A549 (cell line): ENCODE measurements around the gene HMX2. TPM values are rescaled to one million over a fixed set of nuclear protein-coding genes. Genes with fewer than 3 reads are reported as not detected.

Experiments used
- ATAC-seq, 2 experiments: fragments of 200-7000 bp in 1 of 2; fragments of >200 bp in 1 of 2; cut with Nextera tagmentation in 1 of 2; cut with Tn5 transposase in 1 of 2; 3 replicates each; pipeline versions ENCODE4 v1.8.0 to v1.9.1; 2018 to 2020; ENCODE audit warnings: mild to moderate bottlenecking in 1 of 2, moderate library complexity in 1 of 2
- CTCF ChIA-PET: fragments of 300-600 bp; sonication (Branson Sonifier 250); formaldehyde crosslinking; extraction: SDS; loops from one replicate; lab custom pipeline; 2021; ENCODE audit warnings: antibody characterized with exemption, inconsistent platforms; lab: Yijun Ruan, JAX
- POLR2A ChIA-PET: fragments of 350-600 bp; formaldehyde crosslinking; extraction: SDS; loops from one replicate; lab custom pipeline; 2021; ENCODE audit warnings: antibody characterized with exemption, inconsistent platforms; lab: Yijun Ruan, JAX
- DNase-seq, 2 experiments: peaks; one replicate each; pipeline versions ENCODE4 v3.0.0 to v3.0.0-alpha.2; 2011 to 2016; ENCODE audit warnings: low read depth in 1 of 2, low spot score in 1 of 2
- FAIRE-seq: peaks from 2 replicates; lab custom pipeline; 2011; peaks lifted over from hg19 to GRCh38; lab: Jason Lieb, UNC
- H3K27ac ChIP-seq, 2 experiments: fragments of >200 bp; sonication (Bioruptor Twin); formaldehyde crosslinking; 3 replicates each; pipeline ENCODE4 v1.5.1; 2016 to 2017
- H3K4me1 ChIP-seq: fragments of >200 bp; sonication (Bioruptor Twin); formaldehyde crosslinking; 3 replicates; pipeline ENCODE4 v1.6.1; 2016
- H3K4me2 ChIP-seq: fragments of >200 bp; sonication (Bioruptor Twin); formaldehyde crosslinking; 3 replicates; pipeline ENCODE4 v1.6.1; 2016
- H3K4me3 ChIP-seq: fragments of >200 bp; sonication (Bioruptor Twin); formaldehyde crosslinking; 3 replicates; pipeline ENCODE4 v1.5.1; 2016
- H3K9me3 ChIP-seq: fragments of >200 bp; sonication (Bioruptor Twin); formaldehyde crosslinking; 3 replicates; pipeline ENCODE4 v1.6.1; 2016
- ATOH8 ChIP-seq: fragments of 250-450 bp; sonication (Bioruptor Pico); IDR thresholded peaks from 2 replicates; pipeline ENCODE4 v1.5.0; 2020; ENCODE audit warnings: low read depth, mild to moderate bottlenecking, moderate library complexity
- CBX8 ChIP-seq: fragments of 200-600 bp; sonication (generic); IDR thresholded peaks from 2 replicates; pipeline ENCODE4 v1.6.1; 2016
- CHD2 ChIP-seq: fragments of 150-350 bp; IDR thresholded peaks from 2 replicates; pipeline ENCODE4 v1.6.1; 2014; ENCODE audit warnings: low read length; ENCODE audit not compliant: partially characterized antibody
- EHMT2 ChIP-seq: fragments of 200-600 bp; sonication (generic); IDR thresholded peaks from 2 replicates; pipeline ENCODE4 v1.6.1; 2016; ENCODE audit warnings: antibody characterized with exemption, low read depth, mild to moderate bottlenecking, moderate library complexity
- FOSL2 ChIP-seq, 2 experiments: fragments of 450-650 bp in 1 of 2; fragments of >200 bp in 1 of 2; sonication (Bioruptor Twin) in 1 of 2; formaldehyde crosslinking; IDR thresholded peaks; 2 replicates each; pipeline versions ENCODE4 v1.5.0 to v1.6.1; 2016 to 2020; ENCODE audit warnings: mild to moderate bottlenecking in 1 of 2, moderate library complexity in 1 of 2
- HDAC2 ChIP-seq: fragments of 200-600 bp; sonication (generic); IDR thresholded peaks from 2 replicates; pipeline ENCODE4 v1.6.1; 2016
- HES2 ChIP-seq: fragments of >200 bp; sonication (Bioruptor Twin); formaldehyde crosslinking; IDR thresholded peaks from 2 replicates; pipeline ENCODE4 v1.6.1; 2016
- HEYL ChIP-seq: fragments of 250-450 bp; sonication (Bioruptor Pico); IDR thresholded peaks from 2 replicates; pipeline ENCODE4 v1.8.0; 2021; ENCODE audit warnings: mild to moderate bottlenecking, moderate library complexity
- HOXB13 ChIP-seq: fragments of 250-450 bp; sonication (Bioruptor Pico); IDR thresholded peaks from 2 replicates; pipeline ENCODE4 v1.5.0; 2020; ENCODE audit warnings: low read depth, mild to moderate bottlenecking, moderate library complexity
- JUN ChIP-seq, 2 experiments: fragments of >200 bp; sonication (Bioruptor Twin); formaldehyde crosslinking; IDR thresholded peaks; 2 replicates in 1 of 2; 3 replicates in 1 of 2; pipeline ENCODE4 v1.6.1; 2016 to 2017
- MYC ChIP-seq: IDR thresholded peaks from 2 replicates; pipeline ENCODE4 v1.6.1; 2012; ENCODE audit warnings: mild to moderate bottlenecking, inconsistent platforms, low read length, improper control_type of control experiment, borderline replicate concordance
- NFE2L2 ChIP-seq: fragments of 150-350 bp; conservative IDR thresholded peaks from 2 replicates; pipeline ENCODE4 v1.6.1; 2014; ENCODE audit warnings: low read length
- NPAS2 ChIP-seq: fragments of 250-450 bp; sonication (Bioruptor Pico); IDR thresholded peaks from 2 replicates; pipeline ENCODE4 v1.8.0; 2022; ENCODE audit warnings: mild to moderate bottlenecking, moderate library complexity, borderline replicate concordance
- NR3C1 ChIP-seq: fragments of >200 bp; sonication (Bioruptor Twin); formaldehyde crosslinking; IDR thresholded peaks from 3 replicates; pipeline ENCODE4 v1.6.1; 2017
- POLR2A ChIP-seq: IDR thresholded peaks from 2 replicates; pipeline ENCODE4 v1.6.1; 2012; ENCODE audit warnings: mild to moderate bottlenecking, low read length
- RCOR1 ChIP-seq: fragments of 150-350 bp; IDR thresholded peaks from 2 replicates; pipeline ENCODE4 v1.6.1; 2014; ENCODE audit warnings: antibody characterized with exemption, low read length, low read depth
- RFX5 ChIP-seq: fragments of 450-650 bp; IDR thresholded peaks from 2 replicates; pipeline ENCODE4 v1.7.1; 2014; ENCODE audit warnings: antibody characterized with exemption, mild to moderate bottlenecking, moderate library complexity
- SMC3 ChIP-seq: fragments of >200 bp; sonication (Bioruptor Twin); formaldehyde crosslinking; IDR thresholded peaks from 3 replicates; pipeline ENCODE4 v1.6.1; 2018; ENCODE audit warnings: inconsistent platforms
- SREBF2 ChIP-seq: fragments of 450-650 bp; IDR thresholded peaks from 2 replicates; pipeline ENCODE4 v1.6.1; 2014; ENCODE audit warnings: mild to moderate bottlenecking, moderate library complexity
- ZFP36 ChIP-seq: fragments of 450-650 bp; IDR thresholded peaks from 2 replicates; pipeline ENCODE4 v1.6.1; 2014; ENCODE audit warnings: borderline replicate concordance; ENCODE audit not compliant: partially characterized antibody
- ZNF302 ChIP-seq: fragments of 250-450 bp; sonication (Bioruptor Pico); IDR thresholded peaks from 2 replicates; pipeline ENCODE4 v1.9.0; 2021; ENCODE audit warnings: inconsistent platforms, mild to moderate bottlenecking, moderate library complexity
- WGBS: methylation state at CpG from one replicate; pipeline ENCODE4 v1.1.6; 2017; ENCODE audit errors: missing lambda C conversion rate; 5-methylcytosine and 5-hydroxymethylcytosine counted together
- polyA plus RNA-seq, 4 experiments: library from polyadenylated mRNA; depleted of rRNA in 3 of 4; stranded (reverse); fragments of >200 nt; fragmentation: RNase III in 1 of 4; extraction: RNeasy Plus Mini Kit Qiagen cat#74134 plus additional on column Dnase treatment in 1 of 4; gene quantifications; 2 replicates in 3 of 4; 3 replicates in 1 of 4; pipeline ENCODE4 v1.2.3, GENCODE V29; 2011 to 2017
- TF ChIP-seq, protein P1 (sequence below): fragments of 200-600 bp; sonication (generic); IDR thresholded peaks from 2 replicates; pipeline ENCODE4 v1.6.1; 2016; ENCODE audit warnings: antibody characterized with exemption, mild to moderate bottlenecking, moderate library complexity

The HMX2 gene
- polyA plus RNA-seq, 2 of the 4 experiments (the other 2 are of a cell fraction), result 0.08 TPM; not detected in 1

GRCh38 chr10:123146013-123146893 lies 1.7 kb upstream of the HMX2 start:
- no peak overlapping the region for H3K27ac ChIP-seq
- POLR2A ChIA-PET, result interaction anchor here (0.7 kb wide), 1 partner anchor 8 kb away, joined by 5 read pairs; the partner anchor contains the start of gene BUB3
- WGBS, result 91% methylated on average over 56 of the region's 59 CpGs
- FAIRE-seq (no peak), DNase-seq (no peak)
- no peak for TF ChIP-seq ZNF302 (CRISPR knock-in tag)
- no peak for TF ChIP-seq ZFP36
- TF ChIP-seq EHMT2, result no peak
- TF ChIP-seq SREBF2, result no peak
- TF ChIP-seq ATOH8 (CRISPR knock-in tag), result no peak
- no peak for TF ChIP-seq CBX8
- TF ChIP-seq, all 56 proteins: peak for 0
- no peaks in the 10 kb centered on the region for H3K9me3 ChIP-seq
- no peak overlapping the region for H3K4me2 ChIP-seq
- H3K4me1 ChIP-seq, result peaks cover 4% of the 10 kb centered on the region; the same call in 2 of the 3 replicates
- ATAC-seq, result no peak
- no peak overlapping the region for H3K4me3 ChIP-seq
- CTCF ChIA-PET, result interaction anchor here (1.0 to 9.4 kb wide), 5 partner anchors 13 to 413 kb away, joined by 3 to 64 read pairs (median 3); no protein-coding TSS in a partner anchor

DNA sequence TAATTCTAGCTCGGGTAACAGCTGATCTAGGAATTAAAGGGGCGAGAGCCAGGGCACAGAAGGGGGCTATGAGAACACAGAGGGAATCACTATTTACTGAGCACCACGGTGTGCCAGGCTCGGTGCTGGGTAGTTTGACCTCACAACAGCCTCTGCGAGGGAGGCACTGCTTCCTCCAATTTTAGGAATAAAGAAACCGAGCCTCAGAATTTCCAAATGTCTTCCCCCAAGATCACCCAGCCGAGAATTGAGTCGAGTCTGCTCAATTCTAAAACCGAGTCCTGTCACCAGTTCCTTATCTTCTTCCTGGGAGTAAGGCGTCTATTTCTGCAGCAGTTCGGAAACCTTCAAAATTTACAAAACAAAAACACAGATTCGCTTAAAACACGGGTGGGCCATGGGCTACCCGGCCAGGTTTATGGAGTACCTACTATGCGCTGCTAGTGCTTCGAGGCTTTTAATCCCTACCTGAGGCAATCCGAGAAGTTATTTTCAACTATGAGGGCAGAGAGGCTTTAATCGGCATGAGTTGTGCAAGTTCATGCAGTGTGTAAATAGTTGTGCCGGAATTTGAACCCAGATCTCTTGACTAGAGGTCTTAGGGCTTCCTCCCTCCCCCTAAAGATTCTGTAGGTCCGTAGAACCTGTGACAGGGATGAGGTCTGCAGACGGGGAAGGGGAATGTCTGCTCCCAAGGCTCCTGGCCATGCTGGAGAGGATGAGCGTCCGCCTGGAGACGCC lies 872 bp upstream of the HMX2 start:
- peaks cover 4% of the 10 kb centered on the region; the same call in 2 of the 3 replicates for H3K4me1 ChIP-seq
- peak overlapping the region; percentile 92 for H3K4me2 ChIP-seq
- no peak for TF ChIP-seq JUN (IDR thresholded peaks at IDR 0.05)
- no peak for TF ChIP-seq CHD2
- no peak for TF ChIP-seq HEYL (CRISPR knock-in tag)
- TF ChIP-seq HOXB13 (CRISPR knock-in tag), result no peak
- no peak for TF ChIP-seq HDAC2
- no peak for TF ChIP-seq RCOR1
- TF ChIP-seq ZNF302 (CRISPR knock-in tag), result no peak
- no peak for TF ChIP-seq NFE2L2
- no peak for TF ChIP-seq CBX8
- TF ChIP-seq SMC3, result no peak
- TF ChIP-seq NPAS2, result no peak
- TF ChIP-seq NR3C1, result no peak
- no peak for TF ChIP-seq MYC
- no peak for TF ChIP-seq HES2
- TF ChIP-seq, protein P1, sequence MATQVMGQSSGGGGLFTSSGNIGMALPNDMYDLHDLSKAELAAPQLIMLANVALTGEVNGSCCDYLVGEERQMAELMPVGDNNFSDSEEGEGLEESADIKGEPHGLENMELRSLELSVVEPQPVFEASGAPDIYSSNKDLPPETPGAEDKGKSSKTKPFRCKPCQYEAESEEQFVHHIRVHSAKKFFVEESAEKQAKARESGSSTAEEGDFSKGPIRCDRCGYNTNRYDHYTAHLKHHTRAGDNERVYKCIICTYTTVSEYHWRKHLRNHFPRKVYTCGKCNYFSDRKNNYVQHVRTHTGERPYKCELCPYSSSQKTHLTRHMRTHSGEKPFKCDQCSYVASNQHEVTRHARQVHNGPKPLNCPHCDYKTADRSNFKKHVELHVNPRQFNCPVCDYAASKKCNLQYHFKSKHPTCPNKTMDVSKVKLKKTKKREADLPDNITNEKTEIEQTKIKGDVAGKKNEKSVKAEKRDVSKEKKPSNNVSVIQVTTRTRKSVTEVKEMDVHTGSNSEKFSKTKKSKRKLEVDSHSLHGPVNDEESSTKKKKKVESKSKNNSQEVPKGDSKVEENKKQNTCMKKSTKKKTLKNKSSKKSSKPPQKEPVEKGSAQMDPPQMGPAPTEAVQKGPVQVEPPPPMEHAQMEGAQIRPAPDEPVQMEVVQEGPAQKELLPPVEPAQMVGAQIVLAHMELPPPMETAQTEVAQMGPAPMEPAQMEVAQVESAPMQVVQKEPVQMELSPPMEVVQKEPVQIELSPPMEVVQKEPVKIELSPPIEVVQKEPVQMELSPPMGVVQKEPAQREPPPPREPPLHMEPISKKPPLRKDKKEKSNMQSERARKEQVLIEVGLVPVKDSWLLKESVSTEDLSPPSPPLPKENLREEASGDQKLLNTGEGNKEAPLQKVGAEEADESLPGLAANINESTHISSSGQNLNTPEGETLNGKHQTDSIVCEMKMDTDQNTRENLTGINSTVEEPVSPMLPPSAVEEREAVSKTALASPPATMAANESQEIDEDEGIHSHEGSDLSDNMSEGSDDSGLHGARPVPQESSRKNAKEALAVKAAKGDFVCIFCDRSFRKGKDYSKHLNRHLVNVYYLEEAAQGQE, result no peak
- no peak for TF ChIP-seq POLR2A
- TF ChIP-seq RFX5, result no peak
- TF ChIP-seq FOSL2 (IDR thresholded peaks at IDR 0.05), result no peak
- no peak for TF ChIP-seq FOSL2 (CRISPR knock-in tag; IDR thresholded peaks at IDR 0.05)
- no peak overlapping the region; a peak in 1 of 6 replicates for H3K27ac ChIP-seq
- POLR2A ChIA-PET, result no interaction called here
- no peaks in the 10 kb centered on the region for H3K9me3 ChIP-seq
- CTCF ChIA-PET, result interaction anchor here (1.0 to 9.4 kb wide), 4 partner anchors 13 to 411 kb away, joined by 3 to 64 read pairs (median 22); no protein-coding TSS in a partner anchor
- peak overlapping the region; percentile 46 for H3K4me3 ChIP-seq
- no peak for ATAC-seq
- no peak for DNase-seq
- no peak for FAIRE-seq
- 73% methylated on average over 23 of the region's 24 CpGs for WGBS
